Trophoblast cell (in vitro differentiated cells and primary cell): ENCODE data around the gene PTPN6.

ENCODE experiments used
- DNase-seq, 2 donors: peaks; one replicate each; pipeline ENCODE4 v3.0.0-alpha.2; 2016
- H2AFZ ChIP-seq: 2 replicates; pipeline ENCODE4 v1.6.1; 2013; ENCODE audit warnings: low read length, moderate library complexity, mild to moderate bottlenecking; ENCODE audit not compliant: insufficient read depth, poor library complexity
- H2AK5ac ChIP-seq: 2 replicates; pipeline ENCODE4 v1.6.1; 2013; ENCODE audit warnings: mild to moderate bottlenecking, low read length
- H2BK120ac ChIP-seq: 2 replicates; pipeline ENCODE4 v1.6.1; 2013; ENCODE audit warnings: low read length, mild to moderate bottlenecking, moderate library complexity; ENCODE audit not compliant: insufficient read depth, poor library complexity
- H2BK12ac ChIP-seq: 2 replicates; pipeline ENCODE4 v1.6.1; 2013; ENCODE audit warnings: mild to moderate bottlenecking, low read length, moderate library complexity
- H2BK5ac ChIP-seq: 2 replicates; pipeline ENCODE4 v1.6.1; 2013; ENCODE audit warnings: low read length, low read depth, moderate library complexity, mild to moderate bottlenecking; ENCODE audit not compliant: poor library complexity
- H3K14ac ChIP-seq: 2 replicates; pipeline ENCODE4 v1.6.1; 2013; ENCODE audit warnings: mild to moderate bottlenecking, low read length
- H3K18ac ChIP-seq: 2 replicates; pipeline ENCODE4 v1.6.1; 2013; ENCODE audit warnings: mild to moderate bottlenecking, low read length
- H3K23ac ChIP-seq: 2 replicates; pipeline ENCODE4 v1.6.1; 2013; ENCODE audit warnings: low read length
- H3K27ac ChIP-seq: 2 replicates; pipeline ENCODE4 v1.5.1; 2013; ENCODE audit warnings: low read depth, mild to moderate bottlenecking, inconsistent platforms, low read length, moderate library complexity
- H3K27me3 ChIP-seq: 2 replicates; pipeline ENCODE4 v1.6.1; 2013; ENCODE audit warnings: inconsistent platforms, mild to moderate bottlenecking, low read length, moderate library complexity; ENCODE audit not compliant: insufficient read depth
- H3K36me3 ChIP-seq, 2 experiments: 1 replicate in 1 of 2; 2 replicates in 1 of 2; pipeline ENCODE4 v1.6.1; 2013; ENCODE audit warnings: low read length in 2 of 2, mild to moderate bottlenecking in 2 of 2, moderate library complexity in 1 of 2; ENCODE audit not compliant: insufficient read depth in 2 of 2, control insufficient read depth in 1 of 2
- H3K4ac ChIP-seq: 2 replicates; pipeline ENCODE4 v1.6.1; 2013; ENCODE audit warnings: low read depth, mild to moderate bottlenecking, low read length, moderate library complexity
- H3K4me1 ChIP-seq, 2 experiments: 1 replicate in 1 of 2; 2 replicates in 1 of 2; pipeline ENCODE4 v1.6.1; 2013; ENCODE audit warnings: low read length in 2 of 2, mild to moderate bottlenecking in 2 of 2, moderate library complexity in 1 of 2; ENCODE audit not compliant: insufficient read depth in 2 of 2, control insufficient read depth in 1 of 2
- H3K4me2 ChIP-seq: 2 replicates; pipeline ENCODE4 v1.6.1; 2013; ENCODE audit warnings: inconsistent platforms, mild to moderate bottlenecking, low read length, moderate library complexity
- H3K4me3 ChIP-seq: 2 replicates; pipeline ENCODE4 v1.5.1; 2013; ENCODE audit warnings: mild to moderate bottlenecking, low read depth, low read length, inconsistent platforms
- H3K79me1 ChIP-seq: one replicate; pipeline ENCODE4 v1.6.1; 2013; ENCODE audit warnings: low read length
- H3K79me2 ChIP-seq: 2 replicates; pipeline ENCODE4 v1.6.1; 2013; ENCODE audit warnings: low read length, mild to moderate bottlenecking; ENCODE audit not compliant: control insufficient read depth, insufficient read depth, poor library complexity
- H3K9ac ChIP-seq: 2 replicates; pipeline ENCODE4 v1.6.1; 2013; ENCODE audit warnings: mild to moderate bottlenecking, low read length
- H3K9me3 ChIP-seq: 2 replicates; pipeline ENCODE4 v1.6.1; 2013; ENCODE audit warnings: low read depth, mild to moderate bottlenecking, control low read depth, inconsistent platforms, low read length; ENCODE audit not compliant: insufficient read depth
- H4K12ac ChIP-seq: 2 replicates; pipeline ENCODE4 v1.6.1; 2013; ENCODE audit warnings: low read depth, mild to moderate bottlenecking, low read length, moderate library complexity
- H4K8ac ChIP-seq: 2 replicates; pipeline ENCODE4 v1.6.1; 2013; ENCODE audit warnings: low read depth, mild to moderate bottlenecking, low read length, moderate library complexity
- H4K91ac ChIP-seq: one replicate; pipeline ENCODE4 v1.6.1; 2013; ENCODE audit warnings: low read depth, mild to moderate bottlenecking, low read length, moderate library complexity
- WGBS: extraction: QIAGEN DNeasy Blood & Tissue Kit; methylation state at CpG from one replicate; pipeline ENCODE4 v1.1.7; 2013; ENCODE audit warnings: missing lambda C conversion rate; ENCODE audit not compliant: insufficient read length, insufficient coverage; ENCODE audit errors: extremely low coverage; 5-methylcytosine and 5-hydroxymethylcytosine counted together

The PTPN6 gene

GRCh38 chr12:6943389-6943721 lies 7.8 kb upstream of the PTPN6 start:
- no peak overlapping the region for H3K14ac ChIP-seq
- no peak overlapping the region for H2BK5ac ChIP-seq
- no peak overlapping the region for H3K18ac ChIP-seq
- H2AK5ac ChIP-seq: no peak overlapping the region
- no peak overlapping the region for H3K9ac ChIP-seq
- H4K91ac ChIP-seq: peak overlapping the region; percentile 8
- WGBS: no CpG with 5 or more reads among the region's 13 CpGs
- H3K4me2 ChIP-seq: peak overlapping the region; percentile 81
- H3K23ac ChIP-seq: no peak overlapping the region
- peaks cover 16% of the 10 kb centered on the region for H3K79me1 ChIP-seq
- H3K4me1 ChIP-seq: peaks cover 10 to 15% of the 10 kb centered on the region in 2 experiments
- DNase-seq: peak; percentile 84 to 93
- H2BK12ac ChIP-seq: no peak overlapping the region
- H3K36me3 ChIP-seq: peaks cover 29 to 32% of the 10 kb centered on the region in 2 experiments
- H3K4me3 ChIP-seq: no peak overlapping the region
- peak overlapping the region; percentile 38 for H4K8ac ChIP-seq
- H3K79me2 ChIP-seq: peaks cover 3% of the 10 kb centered on the region
- no peaks in the 10 kb centered on the region for H3K27me3 ChIP-seq
- no peak overlapping the region for H4K12ac ChIP-seq
- no peak overlapping the region for H3K4ac ChIP-seq
- H2BK120ac ChIP-seq: no peak overlapping the region
- peaks cover 2% of the 10 kb centered on the region for H3K9me3 ChIP-seq
- peak overlapping the region; percentile 87 for H3K27ac ChIP-seq
- no peak overlapping the region for H2AFZ ChIP-seq

GRCh38 chr12:6943722-6944380 lies 7.3 kb upstream of the PTPN6 start, which contains the start of the genes C12orf57 and RNU7-1:
Gene C12orf57, plus strand, starts transcription at chr12:6944022. Its CDS starts 100 bp downstream, at chr12:6944122.
Gene RNU7-1, plus strand, starts transcription at chr12:6943816.
- peak within 1 kb of the TSS; percentile 63 for H4K8ac ChIP-seq
- peak within 1 kb of the TSS; percentile 6 for H2AK5ac ChIP-seq
- peak within 1 kb of the TSS; percentile 13 for H2BK5ac ChIP-seq
- peaks cover 2% of the 10 kb centered on the region for H3K9me3 ChIP-seq
- H4K12ac ChIP-seq: peak within 1 kb of the TSS; percentile 59
- H3K18ac ChIP-seq: peak within 1 kb of the TSS; percentile 31
- peak within 1 kb of the TSS; percentile 71 for H4K91ac ChIP-seq
- H3K14ac ChIP-seq: peak within 1 kb of the TSS; percentile 47
- peaks cover 24 to 28% of the 10 kb centered on the region in 2 experiments for H3K36me3 ChIP-seq
- H3K79me1 ChIP-seq: peaks cover 15% of the 10 kb centered on the region
- peak within 1 kb of the TSS; percentile 38 for H2AFZ ChIP-seq
- H3K27me3 ChIP-seq: no peaks in the 10 kb centered on the region
- H3K27ac ChIP-seq: peak within 1 kb of the TSS; percentile 87
- no CpG with 5 or more reads among the region's 31 CpGs for WGBS
- peak within 1 kb of the TSS; percentile 81 for H3K4me2 ChIP-seq
- peak within 1 kb of the TSS; percentile 76 for H3K9ac ChIP-seq
- no peak within 1 kb of the TSS for H2BK12ac ChIP-seq
- peak within 1 kb of the TSS; percentile 76 for H3K4me3 ChIP-seq
- peaks cover 2% of the 10 kb centered on the region for H3K79me2 ChIP-seq
- H2BK120ac ChIP-seq: peak within 1 kb of the TSS; percentile 28
- H3K23ac ChIP-seq: no peak within 1 kb of the TSS
- peak within 1 kb of the TSS; percentile 44 for H3K4ac ChIP-seq
- peak; percentile 91 to 95 for DNase-seq
- peaks cover 9 to 12% of the 10 kb centered on the region in 2 experiments for H3K4me1 ChIP-seq

GRCh38 chr12:6944381-6945186 lies 6.6 kb upstream of the PTPN6 start:
- H3K4me3 ChIP-seq: peak overlapping the region; percentile 76
- peak overlapping the region; percentile 47 for H3K14ac ChIP-seq
- peak overlapping the region; percentile 13 for H2BK5ac ChIP-seq
- no peaks in the 10 kb centered on the region for H3K27me3 ChIP-seq
- DNase-seq: peak; percentile 98 to 99
- H3K79me1 ChIP-seq: peaks cover 15% of the 10 kb centered on the region
- H2BK12ac ChIP-seq: no peak overlapping the region
- H2AK5ac ChIP-seq: peak overlapping the region; percentile 6
- H3K23ac ChIP-seq: no peak overlapping the region
- H4K8ac ChIP-seq: peak overlapping the region; percentile 63
- WGBS: no CpG with 5 or more reads among the region's 48 CpGs
- peak overlapping the region; percentile 76 for H3K9ac ChIP-seq
- peaks cover 9 to 12% of the 10 kb centered on the region in 2 experiments for H3K4me1 ChIP-seq
- peak overlapping the region; percentile 28 for H2BK120ac ChIP-seq
- H3K79me2 ChIP-seq: peaks cover 2% of the 10 kb centered on the region
- peaks cover 2% of the 10 kb centered on the region for H3K9me3 ChIP-seq
- H3K36me3 ChIP-seq: peaks cover 16 to 20% of the 10 kb centered on the region in 2 experiments
- H3K18ac ChIP-seq: peak overlapping the region; percentile 31
- peak overlapping the region; percentile 38 for H2AFZ ChIP-seq
- peak overlapping the region; percentile 81 for H3K4me2 ChIP-seq
- H3K27ac ChIP-seq: peak overlapping the region; percentile 87
- H4K91ac ChIP-seq: peak overlapping the region; percentile 71
- H3K4ac ChIP-seq: peak overlapping the region; percentile 44
- H4K12ac ChIP-seq: peak overlapping the region; percentile 59

GRCh38 chr12:6945613-6946012 lies 5.5 kb upstream of the PTPN6 start:
- Histone ChIP-seq H3K4me3 (peak overlapping the region; percentile 41), H4K12ac (peak overlapping the region; percentile 23), H3K23ac (no peak overlapping the region), H4K8ac (peak overlapping the region; percentile 76), H3K18ac (peak overlapping the region; percentile 7), H3K27ac (peak overlapping the region; percentile 71), H4K91ac (peak overlapping the region; percentile 80), H3K9me3 (peaks cover 2% of the 10 kb centered on the region), H2AK5ac (peak overlapping the region; percentile 49), H3K4ac (no peak overlapping the region), H3K14ac (peak overlapping the region; percentile 25), H2AFZ (no peak overlapping the region), H2BK120ac (no peak overlapping the region), H3K4me1 (peaks cover 11 to 12% of the 10 kb centered on the region in 2 experiments), H2BK12ac (peak overlapping the region; percentile 37), H3K79me2 (peaks cover 2% of the 10 kb centered on the region), H3K27me3 (no peaks in the 10 kb centered on the region), H3K9ac (no peak overlapping the region), H3K4me2 (peak overlapping the region; percentile 78), H3K36me3 (peaks cover 12% of the 10 kb centered on the region in 2 experiments), H2BK5ac (no peak overlapping the region), H3K79me1 (peaks cover 15% of the 10 kb centered on the region)
- no peak for DNase-seq
- no CpG with 5 or more reads among the region's 11 CpGs for WGBS
